SK-N-SH (cell line): Measurements from ENCODE around the gene FHOD3. TPM values are rescaled to one million over a fixed set of nuclear protein-coding genes. Genes with fewer than 3 reads are reported as not detected.
A peak's percentile ranks its signal among the peaks of the same experiment; 100 is the strongest.

Experiments
- CTCF ChIA-PET: fragments of 300-600, 350-600 bp; formaldehyde crosslinking; extraction: SDS; loops from one replicate; lab custom pipeline; 2021; lab: Yijun Ruan, JAX
- POLR2A ChIA-PET: fragments of 350-600 bp; sonication (Branson Sonifier 250); formaldehyde crosslinking; extraction: SDS; loops from one replicate; lab custom pipeline; 2020; ENCODE audit warnings: antibody characterized with exemption, inconsistent platforms; lab: Yijun Ruan, JAX
- DNase-seq: peaks from one replicate; pipeline ENCODE4 v3.0.0; 2012
- H2AFZ ChIP-seq: fragments of 200-600 bp; sonication (generic); 2 replicates; pipeline ENCODE4 v1.8.1; 2016; ENCODE audit warnings: antibody characterized with exemption, mild to moderate bottlenecking, low read depth
- H3F3A ChIP-seq: fragments of 200-600 bp; sonication (generic); replicated peaks from 2 replicates; pipeline ENCODE3; 2016; ENCODE audit warnings: antibody characterized with exemption, mild to moderate bottlenecking; ENCODE audit not compliant: insufficient read depth
- H3K27ac ChIP-seq, 2 experiments: fragments of 200-500 bp in 1 of 2; fragments of 200-600 bp in 1 of 2; sonication (Bioruptor generic) in 1 of 2; sonication (generic), shearing (Covaris generic) in 1 of 2; 2 replicates each; pipeline versions ENCODE4 v1.5.1 to v1.6.1; 2014 to 2016; ENCODE audit warnings: low read depth in 2 of 2, inconsistent platforms in 1 of 2, low read length in 1 of 2, mild to moderate bottlenecking in 1 of 2, mixed read lengths in 1 of 2
- H3K27me3 ChIP-seq: fragments of 200-600 bp; sonication (generic), shearing (Covaris generic); 2 replicates; pipeline ENCODE4 v1.6.1; 2016; ENCODE audit warnings: mixed run types; ENCODE audit not compliant: insufficient read depth
- H3K36me3 ChIP-seq, 2 experiments: fragments of 200-500 bp in 1 of 2; fragments of 200-600 bp in 1 of 2; sonication (Bioruptor generic) in 1 of 2; sonication (generic) in 1 of 2; replicated peaks in 1 of 2; 2 replicates each; pipeline versions ENCODE3 to v1.5.1; 2014 to 2016; ENCODE audit warnings: low read length in 1 of 2, mild to moderate bottlenecking in 1 of 2; ENCODE audit not compliant: insufficient read depth in 2 of 2, control insufficient read depth in 1 of 2
- H3K4me1 ChIP-seq, 2 experiments: fragments of 200-500 bp in 1 of 2; fragments of 200-600 bp in 1 of 2; sonication (Bioruptor generic) in 1 of 2; sonication (generic), shearing (Covaris generic) in 1 of 2; 2 replicates each; pipeline versions ENCODE4 v1.5.1 to v1.6.1; 2014 to 2016; ENCODE audit warnings: low read depth in 1 of 2, low read length in 1 of 2, mixed run types in 1 of 2; ENCODE audit not compliant: insufficient read depth in 2 of 2, control insufficient read depth in 1 of 2
- H3K4me2 ChIP-seq: fragments of 200-600 bp; sonication (generic), shearing (Covaris generic); 2 replicates; pipeline ENCODE4 v1.6.1; 2017; ENCODE audit warnings: mixed run types
- H3K4me3 ChIP-seq, 2 experiments: fragments of 200-500 bp in 1 of 2; fragments of 200-600 bp in 1 of 2; sonication (Bioruptor generic) in 1 of 2; sonication (generic), shearing (Covaris generic) in 1 of 2; 2 replicates each; pipeline versions ENCODE4 v1.5.1 to v1.8.1; 2014 to 2016; ENCODE audit warnings: low read depth in 2 of 2, inconsistent platforms in 1 of 2, low read length in 1 of 2, mild to moderate bottlenecking in 1 of 2, mixed read lengths in 1 of 2, moderate library complexity in 1 of 2
- H3K79me2 ChIP-seq: fragments of 200-600 bp; sonication (generic); 2 replicates; pipeline ENCODE4 v1.8.1; 2017; ENCODE audit warnings: mild to moderate bottlenecking; ENCODE audit not compliant: insufficient read depth
- H3K9ac ChIP-seq: fragments of 200-600 bp; sonication (generic); 2 replicates; pipeline ENCODE4 v1.6.1; 2017; ENCODE audit warnings: mixed run types
- H3K9me2 ChIP-seq: fragments of 200-600 bp; sonication (generic); 2 replicates; pipeline ENCODE4 v1.6.1; 2017; ENCODE audit warnings: mixed run types
- H3K9me3 ChIP-seq: fragments of 200-600 bp; sonication (generic); 2 replicates; pipeline ENCODE4 v1.6.1; 2017; ENCODE audit warnings: mixed run types, mild to moderate bottlenecking, moderate library complexity
- H4K20me1 ChIP-seq: fragments of 200-600 bp; sonication (generic); 2 replicates; pipeline ENCODE4 v1.6.1; 2017; ENCODE audit warnings: mild to moderate bottlenecking, mixed run types; ENCODE audit not compliant: insufficient read depth
- CHD2 ChIP-seq: fragments of 150-350 bp; IDR thresholded peaks from 2 replicates; pipeline ENCODE4 v1.6.1; 2018; ENCODE audit warnings: low read length; ENCODE audit not compliant: partially characterized antibody
- FOSL2 ChIP-seq: IDR thresholded peaks from 2 replicates; pipeline ENCODE4 v1.4.0; 2012; ENCODE audit warnings: low read depth, mild to moderate bottlenecking, moderate library complexity, borderline replicate concordance
- FOXJ3 ChIP-seq: sonication (generic); formaldehyde crosslinking; IDR thresholded peaks from 2 replicates; pipeline ENCODE4 v1.5.1; 2020; ENCODE audit warnings: mild to moderate bottlenecking, missing genetic modification reagents
- FOXM1 ChIP-seq: IDR thresholded peaks from 2 replicates; pipeline ENCODE4 v1.4.0; 2012; ENCODE audit warnings: low read depth, mild to moderate bottlenecking
- GABPA ChIP-seq: IDR thresholded peaks from 2 replicates; pipeline ENCODE4 v1.4.0; 2012; ENCODE audit warnings: low read depth, mild to moderate bottlenecking
- JUND ChIP-seq: IDR thresholded peaks from 2 replicates; pipeline ENCODE4 v1.4.0; 2012
- POLR2AphosphoS5 ChIP-seq: IDR thresholded peaks from 2 replicates; pipeline ENCODE4 v1.6.1; 2012; ENCODE audit warnings: low read depth, low read length
- RFX5 ChIP-seq: IDR thresholded peaks from 2 replicates; pipeline ENCODE4 v1.6.1; 2012; ENCODE audit warnings: mild to moderate bottlenecking, improper control_type of control experiment, low read length
- SMC3 ChIP-seq: IDR thresholded peaks from 2 replicates; pipeline ENCODE4 v1.6.1; 2012; ENCODE audit warnings: low read depth, low read length, improper control_type of control experiment
- TCF12 ChIP-seq: IDR thresholded peaks from 2 replicates; pipeline ENCODE4 v1.4.0; 2012
- TEAD4 ChIP-seq: IDR thresholded peaks from 2 replicates; pipeline ENCODE4 v1.4.0; 2012; ENCODE audit warnings: mild to moderate bottlenecking, borderline replicate concordance; ENCODE audit not compliant: insufficient read depth
- USF2 ChIP-seq: fragments of 150-350 bp; IDR thresholded peaks from 2 replicates; pipeline ENCODE4 v1.6.1; 2017; ENCODE audit warnings: antibody characterized with exemption, low read length, low read depth, borderline replicate concordance
- WGBS: methylation state at CpG from one replicate; pipeline ENCODE4 v1.1.6; 2017; ENCODE audit warnings: low lambda C conversion rate; 5-methylcytosine and 5-hydroxymethylcytosine counted together
- polyA plus RNA-seq, 3 experiments: library from polyadenylated mRNA; depleted of rRNA; stranded (reverse); fragments of >200 nt; gene quantifications; 2 replicates each; pipeline ENCODE4 v1.2.3, GENCODE V29; 2012
- TF ChIP-seq, protein P1 (sequence below): IDR thresholded peaks from 2 replicates; pipeline ENCODE4 v1.4.0; 2012; ENCODE audit warnings: low read depth, borderline replicate concordance
- TF ChIP-seq, protein P2 (sequence below): IDR thresholded peaks from 2 replicates; pipeline ENCODE4; 2012
- TF ChIP-seq, protein P3 (sequence below): IDR thresholded peaks from 2 replicates; pipeline ENCODE4 v1.4.0; 2012; ENCODE audit warnings: low read depth

The FHOD3 gene
- polyA plus RNA-seq, 1 of the 3 experiments (the other 2 are of a cell fraction) = 10.9 TPM

DNA sequence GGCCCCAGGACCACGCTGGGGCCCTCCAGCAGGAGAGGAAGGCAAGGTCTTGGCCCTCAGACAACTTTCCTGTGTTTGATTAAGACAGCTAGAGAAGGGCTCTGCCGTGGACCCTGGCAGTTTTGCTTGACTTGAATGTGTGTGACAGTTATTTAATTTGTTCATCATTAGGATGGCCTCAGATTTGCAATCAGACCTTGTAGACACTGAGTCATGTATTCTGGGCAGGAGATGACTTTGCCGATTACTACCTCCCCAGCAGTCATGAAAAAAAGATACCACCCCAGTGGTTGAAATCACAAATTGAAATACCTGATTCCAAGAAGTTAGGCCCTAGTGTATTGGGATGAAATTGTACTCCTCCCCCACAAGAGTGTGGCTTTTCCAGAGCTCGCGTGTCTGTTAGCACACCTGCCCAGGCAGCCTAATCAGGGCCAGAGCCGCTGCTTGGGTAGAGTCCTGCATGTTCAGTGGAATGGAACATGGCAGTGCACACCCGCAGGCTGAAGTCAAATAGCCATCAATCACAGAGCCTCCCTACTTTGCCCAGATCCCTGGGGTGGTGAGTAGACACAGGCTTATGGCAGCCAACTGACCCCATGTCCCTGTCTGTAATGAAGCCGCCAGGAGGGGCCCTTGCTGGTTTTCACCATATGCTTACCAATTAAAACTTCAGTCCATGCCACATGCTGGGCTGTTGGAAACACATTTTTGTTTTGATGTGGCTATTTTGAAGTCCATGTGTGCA is 408.8 kb downstream of the FHOD3 start:
- no peak overlapping the region for H3K9ac ChIP-seq
- no peaks in the 10 kb centered on the region for H3K9me3 ChIP-seq
- H3F3A ChIP-seq = no peaks in the 10 kb centered on the region
- no peaks in the 10 kb centered on the region for H3K79me2 ChIP-seq
- peak overlapping the region; percentile 3 to 34; a peak in 3 of 4 replicates for H3K27ac ChIP-seq
- no peaks in the 10 kb centered on the region for H3K36me3 ChIP-seq
- ChIA-PET CTCF (interaction anchor here (2.3 kb wide), 1 partner anchor 19 kb away, joined by 7 read pairs; no protein-coding TSS in a partner anchor), POLR2A (no interaction called here)
- H4K20me1 ChIP-seq = no peaks in the 10 kb centered on the region
- H3K4me2 ChIP-seq = peak overlapping the region; percentile 8; the same call in 1 of the 2 replicates
- H3K4me3 ChIP-seq = no peak overlapping the region
- no peaks in the 10 kb centered on the region for H3K9me2 ChIP-seq
- no peaks in the 10 kb centered on the region for H3K27me3 ChIP-seq
- WGBS = 62% methylated on average over 8 of the region's 8 CpGs
- no peak for DNase-seq
- H2AFZ ChIP-seq = no peak overlapping the region
- peak; percentile 26; the same call in 1 of the 2 replicates for TF ChIP-seq JUND
- 0 out of 2 replicates have a peak, but pooled peaks have one; percentile 16 for TF ChIP-seq FOSL2
- no peak for TF ChIP-seq RFX5
- H3K4me1 ChIP-seq = peaks cover 0 to 16% of the 10 kb centered on the region in 2 experiments; a peak in 1 of 4 replicates

DNA sequence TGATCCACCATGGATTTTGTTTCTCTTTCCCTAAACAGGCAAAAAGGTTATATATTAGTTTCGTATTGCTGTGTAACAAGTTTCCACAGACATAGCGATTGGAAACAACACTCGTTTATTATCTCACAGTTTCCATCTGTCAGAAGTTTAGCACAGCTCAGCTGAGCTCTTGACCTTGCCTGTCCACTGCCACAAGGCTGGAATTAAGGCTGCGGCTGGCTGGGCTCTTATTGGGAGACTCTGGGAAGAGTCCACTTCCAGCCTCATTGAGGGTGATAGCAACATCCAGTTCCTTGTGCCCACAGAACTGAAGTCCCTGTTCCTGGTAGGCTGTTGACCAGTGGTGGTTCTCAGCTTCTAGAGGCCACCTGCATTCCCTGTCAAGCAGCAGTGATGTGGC is 410.9 kb downstream of the FHOD3 start:
- Histone ChIP-seq H3K27ac (no peak overlapping the region), H3K9ac (no peak overlapping the region), H3K27me3 (no peaks in the 10 kb centered on the region), H3K79me2 (no peaks in the 10 kb centered on the region), H3K9me2 (no peaks in the 10 kb centered on the region), H3K9me3 (no peaks in the 10 kb centered on the region), H3K36me3 (no peaks in the 10 kb centered on the region), H3K4me1 (peaks cover 0 to 22% of the 10 kb centered on the region in 2 experiments; a peak in 2 of 4 replicates), H2AFZ (no peak overlapping the region), H3K4me2 (no peak overlapping the region), H3F3A (no peaks in the 10 kb centered on the region), H3K4me3 (no peak overlapping the region), H4K20me1 (no peaks in the 10 kb centered on the region)
- 89% methylated on average over 4 of the region's 4 CpGs for WGBS
- ChIA-PET CTCF (interaction anchor here (0.9 kb wide), 2 partner anchors 20 to 49 kb away, joined by 3 read pairs; no protein-coding TSS in a partner anchor), POLR2A (no interaction called here)
- no peak for DNase-seq
- TF ChIP-seq TCF12 (no peak), CHD2 (no peak), FOXM1 (no peak), FOSL2 (no peak), GABPA (no peak), TEAD4 (no peak), RFX5 (no peak), FOXJ3 (CRISPR knock-in tag) (no peak), POLR2AphosphoS5 (no peak), SMC3 (no peak), USF2 (no peak), JUND (no peak)
- TF ChIP-seq, protein P1, sequence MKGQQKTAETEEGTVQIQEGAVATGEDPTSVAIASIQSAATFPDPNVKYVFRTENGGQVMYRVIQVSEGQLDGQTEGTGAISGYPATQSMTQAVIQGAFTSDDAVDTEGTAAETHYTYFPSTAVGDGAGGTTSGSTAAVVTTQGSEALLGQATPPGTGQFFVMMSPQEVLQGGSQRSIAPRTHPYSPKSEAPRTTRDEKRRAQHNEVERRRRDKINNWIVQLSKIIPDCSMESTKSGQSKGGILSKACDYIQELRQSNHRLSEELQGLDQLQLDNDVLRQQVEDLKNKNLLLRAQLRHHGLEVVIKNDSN = no peak
- TF ChIP-seq, protein P2, sequence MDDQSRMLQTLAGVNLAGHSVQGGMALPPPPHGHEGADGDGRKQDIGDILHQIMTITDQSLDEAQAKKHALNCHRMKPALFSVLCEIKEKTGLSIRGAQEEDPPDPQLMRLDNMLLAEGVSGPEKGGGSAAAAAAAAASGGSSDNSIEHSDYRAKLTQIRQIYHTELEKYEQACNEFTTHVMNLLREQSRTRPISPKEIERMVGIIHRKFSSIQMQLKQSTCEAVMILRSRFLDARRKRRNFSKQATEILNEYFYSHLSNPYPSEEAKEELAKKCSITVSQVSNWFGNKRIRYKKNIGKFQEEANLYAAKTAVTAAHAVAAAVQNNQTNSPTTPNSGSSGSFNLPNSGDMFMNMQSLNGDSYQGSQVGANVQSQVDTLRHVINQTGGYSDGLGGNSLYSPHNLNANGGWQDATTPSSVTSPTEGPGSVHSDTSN = no peak
- TF ChIP-seq, protein P3, sequence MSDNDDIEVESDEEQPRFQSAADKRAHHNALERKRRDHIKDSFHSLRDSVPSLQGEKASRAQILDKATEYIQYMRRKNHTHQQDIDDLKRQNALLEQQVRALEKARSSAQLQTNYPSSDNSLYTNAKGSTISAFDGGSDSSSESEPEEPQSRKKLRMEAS = no peak
